GM20000 (cell line): ENCODE results near the gene SCN4A.

Experiments
- DNase-seq: peaks from one replicate; pipeline ENCODE4 v3.0.0; 2012; ENCODE audit warnings: low spot score
- CTCF ChIP-seq: IDR thresholded peaks from 2 replicates; pipeline ENCODE4 v1.5.1; 2012; ENCODE audit warnings: mild to moderate bottlenecking, control low read depth; ENCODE audit errors: extremely low read depth, missing control alignments

Gene SCN4A

DNA sequence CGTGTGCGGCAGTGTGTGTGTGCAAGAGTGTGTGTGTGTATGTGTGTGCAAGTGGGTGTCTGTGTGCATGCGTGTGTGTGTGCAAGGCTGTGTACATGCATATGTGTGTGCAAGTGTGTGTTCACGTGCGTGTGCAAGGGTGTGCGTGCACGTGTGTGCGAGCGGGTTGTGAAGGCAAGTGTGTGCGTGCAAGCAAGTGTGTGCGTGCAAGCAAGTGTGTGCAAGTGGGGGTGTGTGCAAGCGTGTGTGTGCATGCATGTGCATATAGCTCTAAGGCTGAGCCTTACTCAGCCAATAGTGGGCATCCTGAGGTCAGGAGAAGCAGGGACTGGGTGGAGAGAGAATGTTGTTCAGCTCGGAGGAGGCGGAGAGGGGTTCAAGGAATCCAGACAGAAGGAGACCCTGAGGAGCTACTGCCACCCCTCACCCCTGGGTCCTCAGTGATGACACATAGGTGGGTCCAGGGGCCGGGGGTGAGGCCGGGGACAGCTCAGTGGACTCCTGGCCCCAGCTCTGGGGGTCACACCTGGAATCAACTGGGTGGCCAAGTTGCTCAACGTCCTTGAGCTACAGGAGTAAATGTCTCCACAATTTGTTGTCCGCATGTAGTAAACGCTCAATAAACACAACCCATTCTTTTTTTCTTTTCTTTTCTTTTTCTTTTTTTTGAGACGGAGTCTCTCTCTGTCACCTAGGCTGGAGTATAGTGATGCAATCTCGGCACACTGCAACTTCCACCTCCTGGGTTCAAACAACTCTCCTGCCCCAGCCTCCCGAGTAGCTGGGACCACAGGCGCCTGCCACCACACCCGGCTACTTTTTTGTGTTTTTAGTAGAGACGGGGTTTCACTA, 27.2 kb upstream of the SCN4A start:
- DNase-seq: no peak
- TF ChIP-seq CTCF: no peak

DNA sequence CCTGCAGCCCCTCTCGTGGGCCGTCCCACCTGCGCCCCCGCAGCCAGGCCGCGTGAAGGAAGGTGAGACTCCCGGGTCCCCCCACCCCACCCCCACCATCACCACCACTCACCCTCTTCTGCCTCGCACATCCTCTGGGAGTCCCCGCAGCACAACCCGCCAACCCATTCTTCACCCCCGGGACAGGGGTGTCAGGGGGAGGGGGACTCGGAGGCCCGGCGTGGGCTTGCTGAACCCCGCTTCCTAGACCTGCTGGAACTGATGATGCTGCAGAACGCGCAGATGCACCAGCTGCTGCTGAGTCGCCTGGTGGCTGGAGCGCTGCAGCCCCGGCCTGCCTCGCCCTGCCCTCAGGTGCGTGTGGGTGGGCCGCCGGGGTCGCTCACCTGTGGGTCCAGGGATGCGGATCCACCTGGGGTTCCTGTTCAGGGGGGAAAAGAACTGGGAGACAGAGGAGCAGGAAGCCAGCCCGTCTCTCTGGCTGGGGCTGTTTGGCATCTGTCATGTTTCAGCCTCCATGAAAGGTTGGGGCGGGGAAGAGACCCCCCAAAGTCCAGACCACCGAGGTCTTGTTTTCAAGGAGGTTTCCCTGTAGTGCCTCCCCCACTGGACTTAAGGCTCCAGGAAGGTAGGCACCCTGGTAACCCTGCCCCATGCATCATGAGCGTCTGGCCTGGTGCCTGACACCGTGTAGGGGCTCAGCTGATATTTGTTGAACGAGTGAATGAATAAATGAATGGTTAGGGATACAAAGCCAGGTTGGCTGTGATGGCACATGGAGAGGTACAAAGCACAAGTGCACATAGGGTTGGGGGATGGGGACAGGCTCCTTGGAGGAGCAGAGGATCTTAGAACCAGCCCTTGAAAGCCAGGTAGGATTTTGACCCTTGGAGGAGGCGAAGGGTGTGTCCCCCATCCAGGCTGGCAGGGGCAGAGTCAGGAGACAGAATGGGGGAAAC, 26.3 kb upstream of the SCN4A start:
- no peak for DNase-seq
- no peak for TF ChIP-seq CTCF

DNA sequence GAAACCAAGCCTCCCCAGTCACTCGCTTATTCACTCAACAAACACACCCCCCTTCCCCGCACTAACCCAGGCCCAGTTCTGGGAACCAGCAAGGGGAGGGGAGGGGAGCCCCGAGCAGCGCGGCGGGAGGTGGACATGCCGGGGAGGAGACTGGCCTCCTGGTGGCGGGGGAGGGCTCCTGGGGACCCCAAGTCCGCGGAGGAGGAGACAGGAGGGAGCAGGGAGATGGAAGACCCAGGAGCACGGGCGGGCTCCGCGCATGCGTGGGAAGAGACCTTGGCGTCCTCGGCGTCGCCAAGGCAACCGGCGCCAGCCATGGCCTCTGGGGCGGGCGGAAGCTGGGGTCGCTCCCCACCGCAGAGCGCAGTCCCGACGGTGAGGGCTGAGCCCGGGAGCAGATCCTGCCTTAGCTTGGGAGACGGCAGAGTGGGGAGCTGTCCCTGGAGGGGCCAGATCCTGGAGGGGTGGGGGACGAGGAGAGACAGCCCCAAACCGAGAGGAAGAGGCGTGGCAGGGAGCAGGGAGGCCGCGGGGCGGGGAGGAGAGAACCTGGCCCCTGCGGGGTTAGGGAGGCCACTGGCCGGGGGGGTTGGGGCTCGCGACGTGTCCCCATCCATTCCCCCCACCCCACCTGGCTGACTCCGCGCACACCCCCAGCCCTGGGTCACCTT, 25.5 kb upstream of the SCN4A start, which contains the start of gene PRR29:
TSS of gene PRR29 (plus strand) at position 302 of the 671 bp plus-strand sequence. CDS start at position 316, 14 bp downstream.
- TF ChIP-seq CTCF: no peak
- peak; percentile 89 for DNase-seq

DNA sequence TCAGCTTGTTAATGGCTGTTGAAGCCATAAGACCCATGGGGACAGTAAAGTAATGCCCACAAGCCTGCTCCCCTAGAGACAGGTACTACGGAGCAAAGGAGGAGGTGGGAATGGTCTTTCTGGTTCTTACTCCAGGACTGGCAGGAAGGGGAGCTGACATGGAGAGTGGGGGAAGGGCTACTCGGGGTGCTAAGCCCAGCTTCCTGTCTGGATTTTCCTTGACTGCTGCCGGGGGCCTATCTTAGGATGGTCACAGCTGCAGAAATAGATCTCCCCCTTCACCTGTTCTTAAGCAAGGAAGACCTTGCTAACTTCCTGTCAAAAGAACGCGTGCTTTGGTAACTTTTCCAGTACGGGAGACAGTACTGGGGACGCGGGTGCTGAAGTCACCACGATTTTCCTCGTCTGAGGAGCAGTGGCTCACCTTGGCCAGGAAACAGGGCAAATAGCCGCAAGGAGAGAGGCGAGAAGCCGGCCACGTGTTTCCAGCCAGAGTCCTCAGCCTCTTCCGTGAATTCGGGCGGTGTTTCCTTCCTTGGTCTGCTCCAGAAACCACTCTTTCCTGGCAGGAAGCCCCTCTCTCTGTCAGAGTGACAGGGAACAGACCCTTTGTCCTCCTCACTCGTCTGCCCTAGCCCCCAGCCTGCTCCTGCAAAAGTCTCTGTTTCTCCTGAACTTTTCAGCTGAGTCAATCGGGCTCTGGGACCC, 24.8 kb upstream of the SCN4A start:
- TF ChIP-seq CTCF: no peak
- no peak for DNase-seq

DNA sequence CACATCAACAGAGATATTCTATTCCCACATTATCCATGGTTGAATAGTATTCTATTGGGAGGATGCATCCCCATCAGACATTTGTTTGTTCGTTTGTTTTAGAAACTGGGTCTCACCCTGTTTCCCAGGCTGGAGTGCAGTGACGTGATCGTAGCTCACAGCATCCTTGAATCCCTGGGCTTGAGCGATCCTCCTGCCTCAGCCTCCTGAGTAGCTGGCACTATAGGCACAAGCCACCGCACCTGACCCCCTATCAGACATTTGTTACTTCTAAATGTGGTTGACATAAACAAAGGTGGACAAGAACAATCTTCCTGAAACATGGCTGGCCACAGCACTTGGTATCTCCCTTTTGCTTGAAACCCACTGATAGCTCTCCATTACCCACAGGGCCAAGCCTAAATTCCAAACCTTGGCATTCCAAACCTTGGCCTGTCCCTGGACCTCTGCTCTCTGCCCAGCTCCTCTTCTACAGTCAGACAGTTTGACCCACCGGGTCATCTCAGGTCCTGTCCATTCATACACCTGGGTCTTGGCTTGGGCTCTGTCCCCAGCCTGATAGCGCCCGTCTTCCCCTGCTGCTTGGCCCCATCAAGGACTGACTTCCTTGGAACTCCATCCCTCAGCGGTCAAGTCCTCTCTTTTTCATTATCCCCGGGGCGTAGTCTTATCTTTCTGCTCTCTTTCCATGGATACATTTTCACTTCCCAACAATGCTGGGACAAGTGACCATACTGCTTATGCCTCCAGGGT, 23.9 kb upstream of the SCN4A start:
- no peak for DNase-seq
- no peak for TF ChIP-seq CTCF

GRCh38 chr17:63995626-63996025, 22.9 kb upstream of the SCN4A start:
- DNase-seq: no peak
- no peak for TF ChIP-seq CTCF
